H9 (cell line): ENCODE measurements around the gene GPC6. TPM values are rescaled to one million over a fixed set of nuclear protein-coding genes. Genes with fewer than 3 reads are reported as not detected.

Experiments used
- DNase-seq: peaks from one replicate; pipeline ENCODE4 v3.0.0-alpha.2; 2017
- H2AFZ ChIP-seq: one replicate; pipeline ENCODE4 v1.6.1; 2013; ENCODE audit warnings: mild to moderate bottlenecking, low read length, control low read depth, moderate library complexity
- H2AK5ac ChIP-seq: 2 replicates; pipeline ENCODE4 v1.6.1; 2013; ENCODE audit warnings: low read length, control low read depth, mixed read lengths; ENCODE audit not compliant: insufficient read length
- H2BK120ac ChIP-seq: one replicate; pipeline ENCODE4 v1.6.1; 2013; ENCODE audit warnings: low read depth, mild to moderate bottlenecking, low read length, control low read depth, inconsistent platforms; ENCODE audit not compliant: poor library complexity, severe bottlenecking
- H2BK12ac ChIP-seq: 2 replicates; pipeline ENCODE4 v1.6.1; 2013; ENCODE audit warnings: low read length, control low read depth, mixed read lengths, low read depth; ENCODE audit not compliant: insufficient read length
- H2BK15ac ChIP-seq: 2 replicates; pipeline ENCODE4 v1.6.1; 2013; ENCODE audit warnings: low read depth, low read length, control low read depth
- H2BK20ac ChIP-seq: one replicate; pipeline ENCODE4 v1.6.1; 2013; ENCODE audit warnings: low read depth, mild to moderate bottlenecking, low read length, control low read depth, inconsistent platforms; ENCODE audit not compliant: poor library complexity, severe bottlenecking
- H2BK5ac ChIP-seq: 2 replicates; pipeline ENCODE4 v1.6.1; 2013; ENCODE audit warnings: low read length, control low read depth, mixed read lengths; ENCODE audit not compliant: insufficient read length
- H3K14ac ChIP-seq: 2 replicates; pipeline ENCODE4 v1.6.1; 2013; ENCODE audit warnings: low read length, control low read depth; ENCODE audit not compliant: insufficient read depth
- H3K18ac ChIP-seq: 2 replicates; pipeline ENCODE4 v1.6.1; 2013; ENCODE audit warnings: low read depth, mild to moderate bottlenecking, mixed read lengths, low read length, control low read depth; ENCODE audit not compliant: insufficient read length
- H3K23ac ChIP-seq: 2 replicates; pipeline ENCODE4 v1.6.1; 2013; ENCODE audit warnings: low read length, control low read depth, mixed read lengths, low read depth; ENCODE audit not compliant: insufficient read length
- H3K23me2 ChIP-seq: 2 replicates; pipeline ENCODE4 v1.6.1; 2013; ENCODE audit warnings: low read depth, mild to moderate bottlenecking, mixed read lengths, low read length, control low read depth; ENCODE audit not compliant: insufficient read length, poor library complexity, severe bottlenecking
- H3K27ac ChIP-seq: 2 replicates; pipeline ENCODE4 v1.5.1; 2013; ENCODE audit warnings: low read length, control low read depth, mixed read lengths, low read depth; ENCODE audit not compliant: insufficient read length
- H3K27me3 ChIP-seq: 2 replicates; pipeline ENCODE4 v1.6.1; 2013; ENCODE audit warnings: low read length, control low read depth, inconsistent platforms; ENCODE audit not compliant: insufficient read depth
- H3K4ac ChIP-seq: 2 replicates; pipeline ENCODE4 v1.6.1; 2013; ENCODE audit warnings: low read depth, mild to moderate bottlenecking, control low read depth, inconsistent platforms, low read length, moderate library complexity
- H3K4me1 ChIP-seq: 2 replicates; pipeline ENCODE4 v1.6.1; 2013; ENCODE audit warnings: low read length, control low read depth, inconsistent platforms; ENCODE audit not compliant: insufficient read depth
- H3K4me2 ChIP-seq: 2 replicates; pipeline ENCODE4 v1.6.1; 2013; ENCODE audit warnings: low read length, control low read depth, mixed read lengths; ENCODE audit not compliant: insufficient read length, insufficient read depth
- H3K56ac ChIP-seq: 2 replicates; pipeline ENCODE4 v1.6.1; 2013; ENCODE audit warnings: low read depth, mild to moderate bottlenecking, mixed read lengths, low read length, control low read depth; ENCODE audit not compliant: insufficient read length
- H3K79me1 ChIP-seq: 2 replicates; pipeline ENCODE4 v1.6.1; 2013; ENCODE audit warnings: low read depth, mild to moderate bottlenecking, moderate library complexity, low read length, control low read depth, inconsistent platforms; ENCODE audit not compliant: insufficient read depth, poor library complexity, severe bottlenecking
- H3K79me2 ChIP-seq: 2 replicates; pipeline ENCODE4 v1.6.1; 2013; ENCODE audit warnings: low read length, control low read depth, inconsistent platforms; ENCODE audit not compliant: insufficient read depth
- H3K9ac ChIP-seq: 2 replicates; pipeline ENCODE4 v1.6.1; 2013; ENCODE audit warnings: low read length, control low read depth, mixed read lengths; ENCODE audit not compliant: insufficient read length; ENCODE audit errors: extremely low read depth
- H3K9me3 ChIP-seq: one replicate; pipeline ENCODE4 v1.6.1; 2013; ENCODE audit warnings: low read depth, low read length, inconsistent platforms; ENCODE audit not compliant: control insufficient read depth
- H3T11ph ChIP-seq: one replicate; pipeline ENCODE4 v1.6.1; 2013; ENCODE audit warnings: mild to moderate bottlenecking, low read length, control low read depth, inconsistent platforms
- H4K20me1 ChIP-seq: one replicate; pipeline ENCODE4 v1.6.1; 2013; ENCODE audit not compliant: control insufficient read depth, insufficient read length, insufficient read depth
- H4K5ac ChIP-seq: 2 replicates; pipeline ENCODE4 v1.6.1; 2013; ENCODE audit warnings: low read depth, mild to moderate bottlenecking, mixed read lengths, low read length, control low read depth; ENCODE audit not compliant: insufficient read length
- H4K8ac ChIP-seq: replicated peaks from 2 replicates; pipeline ENCODE4 v1.6.1; 2013; ENCODE audit warnings: low read length, control low read depth, mixed read lengths, low read depth; ENCODE audit not compliant: insufficient read length
- H4K91ac ChIP-seq: 2 replicates; pipeline ENCODE4 v1.6.1; 2013; ENCODE audit warnings: low read depth, mild to moderate bottlenecking, moderate library complexity, mixed read lengths, low read length, control low read depth; ENCODE audit not compliant: insufficient read length
- H3K27ac Mint-ChIP-seq, 3 experiments: 2 replicates in 2 of 3; 3 replicates in 1 of 3; pipeline ENCODE4 v1.8.0; 2020 to 2021; ENCODE audit warnings: mixed read lengths in 3 of 3, mild to moderate bottlenecking in 1 of 3, moderate library complexity in 1 of 3
- H3K27me3 Mint-ChIP-seq: 2 replicates; pipeline ENCODE4 v1.8.0; 2021; ENCODE audit warnings: low read depth, mild to moderate bottlenecking, moderate library complexity, mixed read lengths
- H3K36me3 Mint-ChIP-seq, 3 experiments: 2 replicates in 2 of 3; 3 replicates in 1 of 3; pipeline ENCODE4 v1.8.0; 2020 to 2021; ENCODE audit warnings: low read depth in 3 of 3, mixed read lengths in 3 of 3; ENCODE audit not compliant: insufficient read depth in 1 of 3
- H3K4me1 Mint-ChIP-seq, 2 experiments: 2 replicates each; pipeline ENCODE4 v1.8.0; 2020; ENCODE audit warnings: mixed read lengths in 2 of 2
- H3K4me3 Mint-ChIP-seq, 2 experiments: 2 replicates in 1 of 2; 3 replicates in 1 of 2; pipeline ENCODE4 v1.8.0; 2020 to 2021; ENCODE audit warnings: mild to moderate bottlenecking in 2 of 2, mixed read lengths in 2 of 2, moderate library complexity in 1 of 2
- H3K9me3 Mint-ChIP-seq, 2 experiments: 2 replicates in 1 of 2; 3 replicates in 1 of 2; pipeline ENCODE4 v1.8.0; 2020; ENCODE audit warnings: mild to moderate bottlenecking in 2 of 2, mixed read lengths in 2 of 2, moderate library complexity in 1 of 2
- CTCF ChIP-seq: fragments of 200-600 bp; sonication (generic); conservative IDR thresholded peaks from 3 replicates; pipeline ENCODE4 v1.8.0; 2021; ENCODE audit warnings: antibody characterized with exemption, mild to moderate bottlenecking
- total RNA-seq: library from RNA; stranded (reverse); gene quantifications from 2 replicates; pipeline ENCODE4 v1.2.1, GENCODE V29; 2021

Gene GPC6
- total RNA-seq, 1 experiment from 2014 or later: 15.6 TPM

DNA sequence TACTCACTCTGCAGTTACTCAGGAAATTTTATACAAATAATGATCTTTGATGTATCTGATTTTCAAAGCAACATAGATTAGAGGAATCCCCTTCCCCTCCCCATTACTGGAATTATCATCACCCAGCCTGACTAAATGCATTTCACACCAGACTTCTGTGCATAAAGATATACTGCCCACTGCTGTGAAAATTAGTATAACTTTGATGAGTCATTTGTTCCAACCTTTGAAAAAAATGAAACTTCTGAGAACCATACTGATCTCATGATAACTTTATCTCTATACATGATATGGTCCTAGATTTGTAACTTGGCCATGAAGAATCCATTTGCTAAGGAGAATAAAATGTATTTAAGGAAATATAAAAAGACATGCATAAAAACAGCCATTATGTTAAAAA, 63.9 kb downstream of the GPC6 start:
- no peak for TF ChIP-seq CTCF
- Histone ChIP-seq H4K20me1 (no peaks in the 10 kb centered on the region), H2BK20ac (no peak overlapping the region), H2BK120ac (no peak overlapping the region), H3K56ac (no peak overlapping the region), H2BK15ac (no peak overlapping the region), H3K18ac (no peak overlapping the region), H3K4me1 (peaks cover 2% of the 10 kb centered on the region; the same call in 1 of the 2 replicates), H3K27me3 (no peaks in the 10 kb centered on the region), H3K9ac (no peak overlapping the region), H3K79me2 (peaks cover 4% of the 10 kb centered on the region; the same call in 1 of the 2 replicates), H3K27ac (no peak overlapping the region), H4K8ac (no peak overlapping the region), H2BK12ac (no peak overlapping the region), H3T11ph (no peak overlapping the region), H3K9me3 (no peaks in the 10 kb centered on the region), H3K79me1 (peaks cover 3% of the 10 kb centered on the region), H3K4ac (no peak overlapping the region), H2AK5ac (no peak overlapping the region), H3K23ac (no peak overlapping the region), H4K5ac (no peak overlapping the region), H3K23me2 (no peaks in the 10 kb centered on the region), H3K4me2 (no peak overlapping the region), H3K14ac (no peak overlapping the region), H4K91ac (no peak overlapping the region), H2BK5ac (no peak overlapping the region), H2AFZ (no peak overlapping the region)
- Mint-ChIP-seq H3K4me1 (peaks cover 28 to 31% of the 10 kb centered on the region in 2 experiments), H3K36me3 (no peaks in the 10 kb centered on the region), H3K27ac (no peak overlapping the region), H3K9me3 (no peaks in the 10 kb centered on the region), H3K4me3 (no peak overlapping the region), H3K27me3 (no peaks in the 10 kb centered on the region)
- no peak for DNase-seq
